ENCODE results near the gene SMOC1. TPM values are rescaled to one million over a fixed set of nuclear protein-coding genes. Genes with fewer than 3 reads are reported as not detected.

Gene SMOC1
- total RNA-seq, 1 donor, result under 0.01 TPM

DNA sequence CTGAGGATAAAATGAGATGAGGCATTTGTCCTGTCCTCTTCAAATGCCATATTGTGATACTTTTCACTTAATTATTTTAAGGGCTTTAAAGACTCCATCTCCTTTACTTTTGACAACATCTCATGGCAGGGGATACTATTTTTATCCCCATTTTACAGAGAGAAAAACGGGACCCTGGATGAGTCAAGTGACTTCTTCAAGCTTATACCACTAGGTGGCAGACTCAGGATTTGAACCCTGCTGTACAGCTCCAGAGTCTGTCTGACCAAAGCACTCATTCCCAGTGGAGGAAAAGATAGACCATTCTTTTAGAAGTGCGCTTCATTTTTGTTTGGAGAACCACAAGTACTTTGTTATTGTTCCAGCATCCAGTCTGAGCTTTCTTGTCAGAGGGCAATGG, 1.7 kb upstream of the SMOC1 start:
- Histone ChIP-seq H3K27me3 (ENCODE audit: insufficient read depth, low read length) (peaks cover 40% of the 10 kb centered on the region), H3K4me3 (ENCODE audit: low read length) (no peak overlapping the region), H3K9me3 (ENCODE audit: low read depth, low read length) (no peaks in the 10 kb centered on the region), H3K4me1 (ENCODE audit: insufficient read depth, low read length) (no peaks in the 10 kb centered on the region)

DNA sequence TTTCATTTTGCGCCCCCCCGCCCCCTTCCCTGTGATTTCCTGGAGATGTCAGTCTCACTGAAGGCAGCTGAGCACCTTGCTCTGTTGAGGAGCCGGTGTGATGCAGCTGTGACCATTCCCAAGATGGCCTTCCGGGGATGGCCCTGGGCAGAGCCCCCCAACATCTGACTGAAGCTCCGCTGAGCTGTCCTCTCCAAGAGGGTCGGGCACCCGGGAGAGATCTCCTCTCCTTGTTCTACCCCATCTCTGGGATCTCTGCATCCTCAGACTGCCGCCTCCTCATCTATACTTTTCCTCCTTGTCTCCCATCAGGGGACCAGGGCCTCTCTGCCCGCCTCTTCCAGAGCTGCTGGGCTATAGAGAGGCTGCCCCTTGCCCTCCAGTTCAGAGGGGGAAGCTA, 965 bp upstream of the SMOC1 start:
- peaks cover 44% of the 10 kb centered on the region for H3K27me3 ChIP-seq (ENCODE audit: insufficient read depth, low read length)
- no peaks in the 10 kb centered on the region for H3K4me1 ChIP-seq (ENCODE audit: insufficient read depth, low read length)
- H3K9me3 ChIP-seq (ENCODE audit: low read depth, low read length), result no peaks in the 10 kb centered on the region
- H3K4me3 ChIP-seq (ENCODE audit: low read length), result no peak overlapping the region

DNA sequence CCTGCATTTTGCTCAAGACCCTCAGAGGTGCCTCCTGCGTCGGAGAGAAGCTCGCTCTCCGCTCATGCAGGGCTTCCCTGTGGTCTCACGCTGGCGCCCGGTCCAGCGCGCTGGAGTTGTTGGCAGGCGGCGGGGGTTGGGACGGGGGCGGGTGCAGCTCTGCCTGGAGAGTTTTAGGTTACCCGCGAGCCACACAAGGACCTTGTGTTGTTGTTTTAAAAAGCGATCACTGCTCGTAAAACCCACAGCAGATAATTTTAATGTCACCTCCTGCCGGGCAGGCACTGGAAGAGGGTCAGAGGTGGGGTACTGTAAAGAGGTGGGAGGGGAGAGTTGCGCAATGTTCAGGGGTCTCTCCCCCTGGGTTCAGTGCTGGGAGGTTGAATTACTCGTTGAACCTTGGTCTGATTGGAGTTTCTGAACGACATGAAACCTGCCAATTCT, 850 bp downstream of the SMOC1 start:
- Histone ChIP-seq H3K9me3 (ENCODE audit: low read depth, low read length) (no peaks in the 10 kb centered on the region), H3K4me3 (ENCODE audit: low read length) (no peak overlapping the region), H3K4me1 (ENCODE audit: insufficient read depth, low read length) (no peaks in the 10 kb centered on the region), H3K27me3 (ENCODE audit: insufficient read depth, low read length) (peaks cover 46% of the 10 kb centered on the region)

DNA sequence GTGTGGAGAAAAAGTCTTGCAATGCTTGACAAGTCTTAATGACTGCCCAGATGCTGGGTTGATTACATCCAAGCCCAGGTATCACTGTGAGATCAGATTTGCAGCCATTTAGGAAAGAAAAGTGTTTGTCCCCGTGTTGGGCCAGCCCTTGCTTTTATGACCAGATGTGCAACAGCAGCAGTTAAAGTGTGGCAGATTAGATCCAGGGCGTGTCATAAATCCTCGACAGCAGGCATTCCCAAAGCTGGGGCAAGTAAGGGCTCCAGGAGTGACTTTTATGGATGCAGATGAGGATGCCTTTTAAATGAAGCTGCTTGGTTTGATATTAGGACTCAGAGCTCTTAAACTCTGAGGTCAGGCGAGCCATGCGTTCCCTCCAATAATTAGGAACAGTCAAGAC, 1.7 kb downstream of the SMOC1 start:
- Histone ChIP-seq H3K4me3 (ENCODE audit: low read length) (no peak overlapping the region), H3K4me1 (ENCODE audit: insufficient read depth, low read length) (no peaks in the 10 kb centered on the region), H3K27me3 (ENCODE audit: insufficient read depth, low read length) (peaks cover 46% of the 10 kb centered on the region), H3K9me3 (ENCODE audit: low read depth, low read length) (no peaks in the 10 kb centered on the region)

DNA sequence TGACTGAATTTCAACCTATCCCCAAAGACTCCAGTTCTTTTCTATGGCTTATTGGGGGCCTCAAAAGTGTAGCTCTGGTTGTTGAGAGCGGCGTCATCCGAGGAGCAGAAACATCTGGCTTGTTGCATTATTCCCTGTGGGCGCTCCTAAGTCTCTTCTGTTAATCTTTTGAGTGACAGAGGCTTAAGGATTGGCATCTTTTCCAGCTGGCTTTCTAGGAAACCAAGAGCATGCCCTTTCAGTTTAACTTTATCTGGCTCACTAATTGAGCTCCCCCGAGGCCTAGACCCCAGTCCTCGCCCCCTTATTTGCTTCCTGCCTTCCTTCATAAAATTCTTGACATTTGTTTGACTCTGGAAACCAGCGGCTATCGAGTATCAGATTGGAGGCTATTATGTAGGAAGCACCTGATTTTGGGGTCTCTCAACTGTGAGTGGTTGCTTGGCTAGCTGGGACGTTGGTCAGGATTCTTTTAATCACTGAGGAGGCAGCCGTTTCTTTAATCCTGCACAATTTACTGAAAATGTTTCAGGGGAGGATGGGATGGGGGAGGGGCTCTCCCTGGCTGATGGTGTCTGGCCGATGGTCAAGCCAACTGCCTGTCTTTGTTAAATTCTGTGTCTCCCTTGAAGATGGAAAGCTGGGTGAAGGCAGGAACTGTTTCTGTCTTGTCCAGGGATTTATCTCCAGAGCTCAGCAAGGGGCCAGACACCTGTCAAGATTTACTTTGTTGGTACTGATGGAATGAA, 3.1 kb downstream of the SMOC1 start:
- H3K4me3 ChIP-seq (ENCODE audit: low read length), result no peak overlapping the region
- H3K9me3 ChIP-seq (ENCODE audit: low read depth, low read length), result no peaks in the 10 kb centered on the region
- H3K27me3 ChIP-seq (ENCODE audit: insufficient read depth, low read length), result peaks cover 40% of the 10 kb centered on the region
- no peaks in the 10 kb centered on the region for H3K4me1 ChIP-seq (ENCODE audit: insufficient read depth, low read length)

DNA sequence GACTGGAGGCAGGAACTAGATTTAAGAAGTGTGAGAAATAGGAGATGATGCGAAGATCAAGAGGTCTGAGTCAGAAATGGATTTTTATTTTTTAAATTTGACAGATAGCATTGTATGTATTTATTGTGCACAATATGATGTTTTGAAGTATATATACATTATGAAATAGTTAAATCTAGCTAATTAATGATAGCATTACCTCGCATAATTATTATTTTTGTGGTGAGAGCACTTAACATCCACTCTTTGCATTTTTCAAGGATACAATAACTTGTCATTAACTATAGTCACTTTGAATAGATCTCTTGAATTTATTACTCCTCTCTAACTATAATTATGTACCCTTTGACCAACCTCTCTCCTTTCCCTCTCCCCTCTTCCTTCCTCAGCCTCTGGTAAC, 3.7 kb downstream of the SMOC1 start:
- no peaks in the 10 kb centered on the region for H3K4me1 ChIP-seq (ENCODE audit: insufficient read depth, low read length)
- H3K27me3 ChIP-seq (ENCODE audit: insufficient read depth, low read length), result peaks cover 35% of the 10 kb centered on the region

DNA sequence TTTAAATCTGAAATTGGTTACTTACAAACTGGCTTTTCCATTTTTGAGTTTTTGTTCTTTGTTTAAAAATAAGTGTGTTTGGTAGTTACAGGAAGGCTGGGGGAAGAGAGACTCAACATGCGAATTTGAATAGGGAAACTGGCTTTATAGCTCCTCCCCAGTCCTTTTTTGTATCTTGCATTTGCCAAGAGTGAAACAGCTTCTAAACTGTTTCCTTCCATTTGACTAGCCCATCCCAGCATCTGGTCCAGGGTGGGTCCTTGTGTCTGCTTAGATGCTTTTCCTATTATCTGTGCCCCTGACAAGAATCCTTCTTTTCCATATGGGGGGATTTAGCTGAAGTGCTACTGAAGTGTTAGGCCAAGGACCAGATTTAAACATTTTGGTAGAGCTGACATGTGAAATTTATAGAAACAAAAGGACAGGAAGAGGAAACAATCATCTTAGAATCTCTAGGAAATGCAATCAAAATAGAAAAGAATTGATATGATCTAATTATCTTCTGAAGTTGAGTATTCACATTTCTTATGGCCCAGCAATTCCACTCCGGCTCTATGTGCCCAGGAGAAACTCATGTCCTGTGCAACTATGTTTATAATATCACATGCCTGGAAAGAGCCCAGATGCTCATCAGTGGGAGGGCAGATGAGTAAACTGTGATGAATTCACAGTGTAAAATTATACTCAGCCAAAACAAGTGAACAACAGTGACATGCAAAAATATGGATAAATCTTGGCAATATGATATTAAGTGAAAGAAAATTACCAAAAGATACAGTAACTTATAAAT, 7.4 kb downstream of the SMOC1 start:
- H3K4me1 ChIP-seq (ENCODE audit: insufficient read depth, low read length), result no peaks in the 10 kb centered on the region
- H3K4me3 ChIP-seq (ENCODE audit: low read length), result no peak overlapping the region
- no peaks in the 10 kb centered on the region for H3K9me3 ChIP-seq (ENCODE audit: low read depth, low read length)
- H3K27me3 ChIP-seq (ENCODE audit: insufficient read depth, low read length), result peaks cover 21% of the 10 kb centered on the region

More for the DNA sequence above, 3.7 kb downstream of the SMOC1 start:
- Histone ChIP-seq H3K4me3 (ENCODE audit: low read length) (no peak overlapping the region), H3K9me3 (ENCODE audit: low read depth, low read length) (no peaks in the 10 kb centered on the region)

DNA sequence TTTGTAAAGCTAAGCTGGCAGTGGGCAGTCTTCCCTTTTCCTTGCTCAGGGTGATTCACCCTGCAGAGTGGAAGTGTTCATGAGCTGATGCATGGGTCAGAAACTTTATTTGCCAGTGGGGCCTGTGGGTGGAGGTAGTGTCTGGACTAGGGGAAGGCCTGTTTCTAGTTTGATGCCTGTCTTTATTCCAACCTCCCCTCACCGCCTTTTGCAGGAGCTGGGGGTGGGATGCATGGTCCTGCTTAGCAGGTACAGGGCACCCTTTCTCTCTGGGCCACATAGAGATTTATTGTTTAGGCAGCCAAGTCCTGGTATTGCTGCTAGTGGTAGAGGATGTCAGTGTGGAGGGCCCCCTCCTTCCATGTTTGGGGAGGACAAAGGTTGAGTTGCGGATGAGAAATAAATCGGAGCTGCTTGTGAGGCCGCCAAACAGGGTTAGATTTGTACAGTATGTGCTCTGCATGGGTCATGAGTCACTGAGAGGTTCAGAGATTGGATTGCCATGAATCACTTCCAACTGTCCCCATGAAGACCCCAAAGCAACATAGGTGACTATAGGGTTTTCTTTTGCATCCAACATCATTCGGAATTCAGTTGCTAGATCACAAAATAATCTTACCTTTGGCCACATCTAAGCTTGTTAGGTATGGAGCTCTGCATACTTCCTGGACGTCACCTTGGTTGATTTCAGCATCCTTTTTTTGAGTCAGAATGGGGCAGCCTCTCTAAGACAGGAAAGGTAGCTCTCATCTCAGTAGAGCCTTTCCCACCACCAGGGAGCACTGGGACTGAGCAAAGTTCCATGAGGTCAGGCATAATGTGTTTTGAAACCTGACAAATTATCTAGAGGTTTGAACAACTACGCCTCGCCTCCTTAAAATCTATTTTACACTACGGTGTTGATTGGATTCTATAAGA, 8.8 kb downstream of the SMOC1 start:
- no peaks in the 10 kb centered on the region for H3K9me3 ChIP-seq (ENCODE audit: low read depth, low read length)

DNA sequence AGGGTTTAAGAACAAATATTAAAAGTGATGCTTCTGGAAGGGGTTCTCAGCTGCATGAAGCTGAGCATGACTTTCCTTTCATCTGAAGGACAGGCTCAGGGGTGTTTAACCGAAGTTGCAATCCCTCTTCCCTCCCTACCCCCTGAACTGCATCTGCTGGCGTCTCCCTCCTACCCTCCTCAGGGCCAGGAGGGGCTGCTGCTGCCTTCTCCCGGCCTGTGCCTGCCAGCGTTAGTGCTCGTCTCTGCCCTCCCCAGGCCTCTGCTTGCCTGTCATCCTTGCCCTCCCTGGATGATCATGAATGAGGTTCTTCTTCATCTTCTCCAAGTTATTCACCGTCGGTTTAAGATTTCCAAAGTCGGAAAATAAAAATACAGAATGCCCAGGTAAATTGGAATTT, 12.2 kb downstream of the SMOC1 start:
- H3K4me3 ChIP-seq (ENCODE audit: low read length), result no peak overlapping the region
- no peaks in the 10 kb centered on the region for H3K9me3 ChIP-seq (ENCODE audit: low read depth, low read length)
- no peaks in the 10 kb centered on the region for H3K4me1 ChIP-seq (ENCODE audit: insufficient read depth, low read length)
- H3K27me3 ChIP-seq (ENCODE audit: insufficient read depth, low read length), result peaks cover 11% of the 10 kb centered on the region

More for the DNA sequence above, 8.8 kb downstream of the SMOC1 start:
- H3K4me1 ChIP-seq (ENCODE audit: insufficient read depth, low read length), result no peaks in the 10 kb centered on the region
- no peak overlapping the region for H3K4me3 ChIP-seq (ENCODE audit: low read length)
- H3K27me3 ChIP-seq (ENCODE audit: insufficient read depth, low read length), result peaks cover 14% of the 10 kb centered on the region

DNA sequence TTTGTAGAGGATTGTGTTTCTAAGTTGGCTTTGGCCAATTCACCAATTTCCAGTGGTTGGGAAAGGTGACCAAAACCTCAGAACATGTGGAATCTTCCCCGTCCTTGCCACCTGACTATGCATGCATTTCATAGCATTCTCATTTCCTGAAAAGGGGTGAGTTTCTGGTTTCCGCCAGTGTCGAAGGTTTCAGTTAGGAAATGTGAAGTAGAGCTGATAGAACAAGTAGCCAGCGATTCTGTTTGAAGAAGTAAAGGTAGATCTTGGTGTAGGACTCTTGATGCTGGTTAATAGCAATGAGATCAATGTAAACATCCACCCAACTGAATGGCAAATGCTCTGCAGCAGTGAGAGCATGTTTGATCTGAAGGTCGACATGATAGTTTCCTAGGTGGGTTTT, 15.9 kb downstream of the SMOC1 start:
- Histone ChIP-seq H3K27me3 (ENCODE audit: insufficient read depth, low read length) (peaks cover 8% of the 10 kb centered on the region), H3K4me1 (ENCODE audit: insufficient read depth, low read length) (no peaks in the 10 kb centered on the region), H3K4me3 (ENCODE audit: low read length) (no peak overlapping the region), H3K9me3 (ENCODE audit: low read depth, low read length) (no peaks in the 10 kb centered on the region)

DNA sequence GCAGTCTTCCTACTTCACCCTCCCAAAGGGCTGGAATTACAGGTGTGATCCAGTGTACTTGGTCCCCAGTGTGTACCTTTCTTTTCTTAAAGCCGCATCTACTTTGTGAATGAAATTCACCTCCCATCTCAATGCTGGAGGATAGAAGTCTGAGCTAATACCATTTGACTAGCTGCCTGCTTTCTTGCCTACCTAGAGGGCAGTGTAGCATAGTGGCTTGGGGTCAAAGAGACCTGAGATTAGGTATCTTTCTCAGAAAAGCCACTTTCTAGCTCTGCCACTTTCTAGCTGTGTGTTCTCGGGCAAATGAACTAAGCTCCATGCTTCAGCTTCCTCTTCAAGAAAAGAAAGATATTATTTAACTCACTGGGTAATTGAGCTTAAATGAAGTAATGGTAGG, 16.9 kb downstream of the SMOC1 start:
- Histone ChIP-seq H3K9me3 (ENCODE audit: low read depth, low read length) (no peaks in the 10 kb centered on the region), H3K4me1 (ENCODE audit: insufficient read depth, low read length) (no peaks in the 10 kb centered on the region), H3K27me3 (ENCODE audit: insufficient read depth, low read length) (peaks cover 4% of the 10 kb centered on the region), H3K4me3 (ENCODE audit: low read length) (no peak overlapping the region)

DNA sequence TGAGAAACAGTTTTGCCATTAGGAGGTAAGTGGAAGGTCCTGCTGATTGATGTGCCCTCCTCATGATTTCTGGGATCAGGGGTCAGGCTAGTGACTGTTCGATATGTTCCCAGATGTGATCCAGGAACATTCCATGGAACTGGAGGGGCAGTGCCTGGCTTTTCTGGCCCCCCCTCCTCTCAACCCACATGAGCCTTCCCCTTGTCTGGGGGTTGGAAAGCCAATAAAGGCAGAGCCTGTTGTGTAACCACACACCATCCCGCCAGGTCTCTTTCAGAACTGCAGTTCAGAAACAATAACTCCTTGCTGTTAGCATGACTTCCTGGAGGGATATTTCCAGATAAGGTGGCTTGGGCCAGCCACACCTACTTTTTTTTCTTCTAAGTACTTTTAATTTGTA, 17.8 kb downstream of the SMOC1 start:
- Histone ChIP-seq H3K4me1 (ENCODE audit: insufficient read depth, low read length) (no peaks in the 10 kb centered on the region), H3K4me3 (ENCODE audit: low read length) (no peak overlapping the region), H3K9me3 (ENCODE audit: low read depth, low read length) (no peaks in the 10 kb centered on the region), H3K27me3 (ENCODE audit: insufficient read depth, low read length) (peaks cover 4% of the 10 kb centered on the region)

DNA sequence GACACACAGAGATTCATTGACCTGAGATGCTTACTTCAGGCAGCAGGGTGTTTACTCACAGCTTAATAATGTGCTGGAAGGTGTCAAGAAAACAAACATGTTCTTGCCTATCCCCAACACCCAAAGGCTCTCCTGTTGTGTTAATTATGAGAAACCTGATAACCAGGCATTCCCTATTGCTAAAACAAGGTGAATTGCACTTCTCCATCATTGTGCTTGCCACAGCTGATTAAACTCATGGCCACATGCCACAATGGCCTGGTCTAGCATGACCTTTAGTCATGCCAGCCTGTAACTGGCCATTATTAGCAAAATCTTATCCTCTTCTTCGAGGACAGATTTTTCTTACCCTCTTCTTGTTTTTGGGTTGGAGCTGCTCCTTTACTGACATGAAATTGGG, 21.4 kb downstream of the SMOC1 start:
- Histone ChIP-seq H3K27me3 (ENCODE audit: insufficient read depth, low read length) (peaks cover 4% of the 10 kb centered on the region), H3K4me3 (ENCODE audit: low read length) (no peak overlapping the region), H3K9me3 (ENCODE audit: low read depth, low read length) (no peaks in the 10 kb centered on the region), H3K4me1 (ENCODE audit: insufficient read depth, low read length) (no peaks in the 10 kb centered on the region)

DNA sequence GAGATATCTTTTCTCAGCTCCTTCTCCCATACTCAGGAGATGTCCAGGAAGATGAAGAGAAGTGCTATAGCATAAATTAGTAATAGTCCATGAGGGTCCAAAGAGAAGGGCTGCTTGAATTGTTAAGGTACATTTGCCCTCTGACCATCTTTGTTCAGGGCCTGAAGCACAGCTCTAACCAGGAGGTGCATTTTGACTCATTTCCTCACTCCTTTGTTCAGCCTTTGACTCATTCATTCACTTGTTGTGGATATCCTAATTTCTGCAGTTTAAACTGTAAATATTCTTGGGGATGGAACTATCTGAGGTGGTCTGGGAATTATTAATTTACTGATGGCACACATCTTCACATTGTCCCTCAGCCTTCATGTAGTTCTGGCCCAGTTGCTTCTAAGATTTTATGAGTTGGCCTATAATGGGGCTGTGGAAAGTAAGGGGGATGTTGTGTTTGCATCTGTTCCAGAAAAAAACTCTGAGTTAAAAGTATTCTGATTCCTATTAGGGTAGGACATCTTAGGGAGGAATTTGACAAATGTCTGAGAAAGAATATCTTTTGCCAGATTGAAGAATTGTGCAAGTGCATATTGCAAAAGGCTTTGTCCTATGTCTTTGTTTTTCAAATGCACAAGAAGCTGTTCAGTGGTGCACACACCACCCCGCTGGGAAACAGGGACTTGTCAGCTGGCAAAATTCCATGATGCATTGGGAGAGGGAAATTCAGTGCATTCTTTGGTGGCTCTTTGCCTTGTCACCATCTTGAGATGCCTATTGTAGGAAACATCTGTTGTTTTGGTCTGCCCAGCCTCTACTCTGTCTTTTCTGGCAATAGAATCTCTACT, 22.1 kb downstream of the SMOC1 start:
- Histone ChIP-seq H3K9me3 (ENCODE audit: low read depth, low read length) (no peaks in the 10 kb centered on the region), H3K4me1 (ENCODE audit: insufficient read depth, low read length) (no peaks in the 10 kb centered on the region)

More for the DNA sequence above, 22.1 kb downstream of the SMOC1 start:
- Histone ChIP-seq H3K27me3 (ENCODE audit: insufficient read depth, low read length) (peaks cover 4% of the 10 kb centered on the region), H3K4me3 (ENCODE audit: low read length) (no peak overlapping the region)
